Liver (tissue), 9 donors: ENCODE data around the gene CCDC187. TPM values are rescaled to one million over a fixed set of nuclear protein-coding genes. Genes with fewer than 3 reads are reported as not detected.

Source experiments
- DNase-seq: peaks from one replicate; pipeline ENCODE4 v3.0.0-alpha.2; 2017; ENCODE audit warnings: low spot score
- H3K27ac ChIP-seq, 2 donors: one replicate each; pipeline ENCODE4 v1.7.0; 2013; ENCODE audit warnings: inconsistent platforms in 2 of 2, low read length in 2 of 2, control low read depth in 1 of 2, low read depth in 1 of 2, mild to moderate bottlenecking in 1 of 2
- H3K27me3 ChIP-seq, 4 donors: one replicate each; pipeline versions ENCODE4 v1.6.1 to v1.7.0; 2013; ENCODE audit warnings: low read length in 3 of 4, inconsistent platforms in 1 of 4, mild to moderate bottlenecking in 1 of 4, moderate library complexity in 1 of 4; ENCODE audit not compliant: control insufficient read depth in 4 of 4, insufficient read depth in 4 of 4
- H3K36me3 ChIP-seq, 4 donors: one replicate each; pipeline versions ENCODE4 v1.6.1 to v1.7.0; 2013; ENCODE audit warnings: low read length in 3 of 4, mild to moderate bottlenecking in 3 of 4, low read depth in 1 of 4, moderate library complexity in 1 of 4; ENCODE audit not compliant: control insufficient read depth in 4 of 4, insufficient read depth in 3 of 4
- H3K4me1 ChIP-seq, 4 donors: one replicate each; pipeline versions ENCODE4 v1.6.1 to v1.7.0; 2013; ENCODE audit warnings: low read length in 3 of 4, mild to moderate bottlenecking in 3 of 4, moderate library complexity in 1 of 4; ENCODE audit not compliant: control insufficient read depth in 4 of 4, insufficient read depth in 4 of 4
- H3K4me3 ChIP-seq, 3 donors: one replicate each; pipeline versions ENCODE4 v1.6.1 to v1.7.0; 2013; ENCODE audit warnings: low read length in 3 of 3, control low read depth in 1 of 3, low read depth in 1 of 3, mild to moderate bottlenecking in 1 of 3
- H3K9ac ChIP-seq, 2 donors: one replicate each; pipeline ENCODE4 v1.7.0; 2013; ENCODE audit warnings: low read length in 2 of 2, mild to moderate bottlenecking in 2 of 2, moderate library complexity in 2 of 2, control low read depth in 1 of 2, low read depth in 1 of 2
- H3K9me3 ChIP-seq, 4 donors: one replicate each; pipeline versions ENCODE4 v1.6.1 to v1.7.0; 2013; ENCODE audit warnings: low read length in 3 of 4; ENCODE audit not compliant: control insufficient read depth in 4 of 4
- CTCF ChIP-seq: fragments of 150-350 bp; IDR thresholded peaks from 2 replicates; pipeline ENCODE4 v1.5.1; 2017; ENCODE audit warnings: improper control_type of control experiment, low read depth, low read length; ENCODE audit not compliant: missing input control
- EGR1 ChIP-seq, 2 donors: IDR thresholded peaks; 2 replicates each; pipeline ENCODE4 v1.6.1; 2016 to 2018; ENCODE audit warnings: antibody characterized with exemption in 2 of 2, low read depth in 2 of 2
- FOXA1 ChIP-seq: IDR thresholded peaks from 2 replicates; pipeline ENCODE4 v1.6.1; 2016; ENCODE audit warnings: antibody characterized with exemption
- FOXA2 ChIP-seq: IDR thresholded peaks from 2 replicates; pipeline ENCODE4 v1.6.1; 2016; ENCODE audit warnings: antibody characterized with exemption
- HNF4G ChIP-seq: IDR thresholded peaks from 2 replicates; pipeline ENCODE4 v1.6.1; 2016; ENCODE audit warnings: antibody characterized with exemption
- JUND ChIP-seq, 2 donors: IDR thresholded peaks; 2 replicates each; pipeline ENCODE4 v1.6.1; 2016; ENCODE audit warnings: antibody characterized with exemption in 2 of 2
- MAX ChIP-seq: IDR thresholded peaks from 2 replicates; pipeline ENCODE4 v1.6.1; 2016; ENCODE audit warnings: antibody characterized with exemption
- NR2F2 ChIP-seq: IDR thresholded peaks from 2 replicates; pipeline ENCODE4 v1.6.1; 2016; ENCODE audit warnings: antibody characterized with exemption
- RAD21 ChIP-seq, 2 donors: IDR thresholded peaks; 2 replicates each; pipeline ENCODE4 v1.6.1; 2016; ENCODE audit warnings: antibody characterized with exemption in 2 of 2, mild to moderate bottlenecking in 2 of 2
- REST ChIP-seq: IDR thresholded peaks from 2 replicates; pipeline ENCODE4 v1.6.1; 2016; ENCODE audit warnings: antibody characterized with exemption, mild to moderate bottlenecking
- RXRA ChIP-seq, 2 donors: IDR thresholded peaks; 2 replicates each; pipeline ENCODE4 v1.6.1; 2017 to 2018; ENCODE audit warnings: antibody characterized with exemption in 2 of 2, mild to moderate bottlenecking in 1 of 2
- SP1 ChIP-seq: IDR thresholded peaks from 2 replicates; pipeline ENCODE4 v1.6.1; 2018; ENCODE audit warnings: antibody characterized with exemption, mild to moderate bottlenecking
- TAF1 ChIP-seq: conservative IDR thresholded peaks from 2 replicates; pipeline ENCODE4 v1.6.1; 2016; ENCODE audit warnings: antibody characterized with exemption, mild to moderate bottlenecking
- WGBS: extraction: QIAGEN DNeasy Blood & Tissue Kit; methylation state at CpG from one replicate; pipeline ENCODE4 v1.1.7; 2013; 5-methylcytosine and 5-hydroxymethylcytosine counted together
- polyA plus RNA-seq, 2 donors: library from polyadenylated mRNA; stranded (reverse) in 1 of 2; unstranded in 1 of 2; fragments of 200-250 nt in 1 of 2; fragments of >200 nt in 1 of 2; fragmentation: Nextera tagmentation in 1 of 2; extraction: Ambion mirVana in 1 of 2; gene quantifications; one replicate each; pipeline versions ENCODE4 v1.2.1 to v1.2.3, GENCODE V29; 2013 to 2015
- total RNA-seq, 2 donors: library from RNA; depleted of rRNA; stranded (reverse); fragments of >200 nt; gene quantifications; one replicate each; pipeline ENCODE4 v1.2.3, GENCODE V29; 2014
- TF ChIP-seq, protein P1 (sequence below): IDR thresholded peaks from 2 replicates; pipeline ENCODE4 v1.6.1; 2016; ENCODE audit warnings: antibody characterized with exemption
- TF ChIP-seq, protein P2 (sequence below): IDR thresholded peaks from 2 replicates; pipeline ENCODE4 v1.6.1; 2016; ENCODE audit warnings: antibody characterized with exemption
- donor health status: healthy.
- donor health status: healthy.
- donor health status: healthy.
- donor health status: healthy.
- donor health status: healthy.

CCDC187 gene
- total and polyA plus RNA-seq, 4 donors, result 0.05 TPM; not detected in 3

DNA sequence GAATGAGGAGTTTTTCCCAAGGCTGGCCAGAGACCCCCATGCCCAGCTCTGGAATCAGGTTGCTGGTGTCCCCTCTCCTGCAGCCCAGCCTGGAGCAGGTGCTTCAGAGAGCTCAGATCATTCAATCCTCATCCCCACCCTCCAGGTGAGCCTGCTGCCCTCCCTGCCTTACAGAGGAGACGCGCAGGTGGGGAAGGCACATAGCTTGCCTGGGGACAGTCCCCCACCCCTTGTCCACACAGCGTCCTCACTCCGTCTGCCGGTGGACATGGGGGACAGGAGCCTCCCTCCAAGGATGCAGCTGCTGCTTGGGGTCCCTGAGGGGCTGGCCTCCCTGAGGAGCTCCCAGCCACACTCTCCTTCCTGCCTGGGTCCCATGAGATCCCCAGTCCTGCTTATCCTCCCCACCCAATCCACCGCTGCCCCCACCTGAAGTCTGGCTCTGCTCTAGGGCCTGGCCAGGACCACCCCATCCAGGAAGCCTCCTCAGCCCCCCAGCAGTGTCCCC is 41.2 kb downstream of the CCDC187 start:
- Histone ChIP-seq H3K36me3 (no peaks in the 10 kb centered on the region), H3K27ac (no peak overlapping the region), H3K9ac (no peak overlapping the region), H3K4me3 (no peak overlapping the region), H3K4me1 (peaks cover 0 to 4% (median 2%) of the 10 kb centered on the region in 4 donors), H3K27me3 (peaks cover 0 to 2% (median 0%) of the 10 kb centered on the region in 4 donors), H3K9me3 (no peaks in the 10 kb centered on the region)
- no peak for DNase-seq
- TF ChIP-seq EGR1 (IDR thresholded peaks at IDR 0.05; ENCODE audit: low read depth in 2 of 2) (no peak), NR2F2 (no peak), SP1 (no peak), JUND (IDR thresholded peaks at IDR 0.05) (no peak), CTCF (no peak), HNF4G (no peak), TAF1 (no peak), REST (no peak), FOXA2 (no peak), RXRA (IDR thresholded peaks at IDR 0.05) (no peak), FOXA1 (no peak), MAX (no peak), RAD21 (IDR thresholded peaks at IDR 0.05) (no peak)
- TF ChIP-seq, protein P1, sequence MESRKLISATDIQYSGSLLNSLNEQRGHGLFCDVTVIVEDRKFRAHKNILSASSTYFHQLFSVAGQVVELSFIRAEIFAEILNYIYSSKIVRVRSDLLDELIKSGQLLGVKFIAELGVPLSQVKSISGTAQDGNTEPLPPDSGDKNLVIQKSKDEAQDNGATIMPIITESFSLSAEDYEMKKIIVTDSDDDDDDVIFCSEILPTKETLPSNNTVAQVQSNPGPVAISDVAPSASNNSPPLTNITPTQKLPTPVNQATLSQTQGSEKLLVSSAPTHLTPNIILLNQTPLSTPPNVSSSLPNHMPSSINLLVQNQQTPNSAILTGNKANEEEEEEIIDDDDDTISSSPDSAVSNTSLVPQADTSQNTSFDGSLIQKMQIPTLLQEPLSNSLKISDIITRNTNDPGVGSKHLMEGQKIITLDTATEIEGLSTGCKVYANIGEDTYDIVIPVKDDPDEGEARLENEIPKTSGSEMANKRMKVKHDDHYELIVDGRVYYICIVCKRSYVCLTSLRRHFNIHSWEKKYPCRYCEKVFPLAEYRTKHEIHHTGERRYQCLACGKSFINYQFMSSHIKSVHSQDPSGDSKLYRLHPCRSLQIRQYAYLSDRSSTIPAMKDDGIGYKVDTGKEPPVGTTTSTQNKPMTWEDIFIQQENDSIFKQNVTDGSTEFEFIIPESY, result no peak
- TF ChIP-seq, protein P2, sequence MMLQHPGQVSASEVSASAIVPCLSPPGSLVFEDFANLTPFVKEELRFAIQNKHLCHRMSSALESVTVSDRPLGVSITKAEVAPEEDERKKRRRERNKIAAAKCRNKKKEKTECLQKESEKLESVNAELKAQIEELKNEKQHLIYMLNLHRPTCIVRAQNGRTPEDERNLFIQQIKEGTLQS, result no peak
- WGBS, result 94% methylated on average over 6 of the region's 6 CpGs
